Stimulated activated CD4-positive, alpha-beta T cell treated with anti-CD3 and anti-CD28 coated beads, Interleukin-4, amount 100 ng/mL, for 4 hours (primary cell): Measurements from ENCODE around the gene PTPRD.

Source experiments
- DNase-seq, 2 experiments: peaks; one replicate each; pipeline ENCODE4 v3.0.0-alpha.2; 2020

The PTPRD gene

GRCh38 chr9:8694983-8695588, 1917.7 kb downstream of the PTPRD start:
- DNase-seq: no peak

- no peak for DNase-seq
Observed at GRCh38 chr9:8693464-8693863, 1919.3 kb downstream of the PTPRD start.

- DNase-seq: no peak
Observed at GRCh38 chr9:8686516-8686915, 1926.3 kb downstream of the PTPRD start.

- DNase-seq: no peak
Observed at GRCh38 chr9:8685825-8686224, 1927.0 kb downstream of the PTPRD start.

- no peak for DNase-seq
Observed at GRCh38 chr9:8684978-8685708, 1927.7 kb downstream of the PTPRD start.

GRCh38 chr9:8683496-8683895, 1929.3 kb downstream of the PTPRD start:
- DNase-seq: no peak

GRCh38 chr9:8680658-8681057, 1932.1 kb downstream of the PTPRD start:
- no peak for DNase-seq

GRCh38 chr9:8680157-8680556, 1932.6 kb downstream of the PTPRD start:
- no peak for DNase-seq

- no peak for DNase-seq
Observed at GRCh38 chr9:8679371-8679822, 1933.4 kb downstream of the PTPRD start.

GRCh38 chr9:8677741-8678140, 1935.1 kb downstream of the PTPRD start:
- no peak for DNase-seq

- DNase-seq: no peak
Observed at GRCh38 chr9:8674536-8674935, 1938.3 kb downstream of the PTPRD start.

- DNase-seq: no peak
Observed at GRCh38 chr9:8673830-8674229, 1939.0 kb downstream of the PTPRD start.

- DNase-seq: no peak
Observed at GRCh38 chr9:8670751-8671150, 1942.1 kb downstream of the PTPRD start.

- no peak for DNase-seq
Observed at GRCh38 chr9:8668751-8669150, 1944.1 kb downstream of the PTPRD start.

GRCh38 chr9:8668231-8668630, 1944.6 kb downstream of the PTPRD start:
- no peak for DNase-seq

GRCh38 chr9:8666060-8666459, 1946.7 kb downstream of the PTPRD start:
- no peak for DNase-seq

GRCh38 chr9:8660383-8660782, 1952.4 kb downstream of the PTPRD start:
- DNase-seq: no peak

- DNase-seq: no peak
Observed at GRCh38 chr9:8659108-8659507, 1953.7 kb downstream of the PTPRD start.

- no peak for DNase-seq
Observed at GRCh38 chr9:8655071-8655470, 1957.7 kb downstream of the PTPRD start.

- no peak for DNase-seq
Observed at GRCh38 chr9:8653855-8654254, 1958.9 kb downstream of the PTPRD start.

- DNase-seq: no peak
Observed at GRCh38 chr9:8653111-8653510, 1959.7 kb downstream of the PTPRD start.

- no peak for DNase-seq
Observed at GRCh38 chr9:8652255-8652654, 1960.5 kb downstream of the PTPRD start.

- DNase-seq: no peak
Observed at GRCh38 chr9:8651846-8652215, 1961.0 kb downstream of the PTPRD start.

- DNase-seq: no peak
Observed at GRCh38 chr9:8651070-8651845, 1961.5 kb downstream of the PTPRD start.
